22Rv1 (cell line): ENCODE data around the gene ZFP37.

Source experiments
- ZFX ChIP-seq: fragments of 450-650 bp; IDR thresholded peaks from 2 replicates; pipeline ENCODE4 v1.6.1; 2017; ENCODE audit warnings: antibody characterized with exemption, borderline replicate concordance
- TF ChIP-seq, protein P1 (sequence below): fragments of 450-650 bp; IDR thresholded peaks from 2 replicates; pipeline ENCODE4 v1.5.1; 2017; ENCODE audit warnings: mild to moderate bottlenecking

DNA sequence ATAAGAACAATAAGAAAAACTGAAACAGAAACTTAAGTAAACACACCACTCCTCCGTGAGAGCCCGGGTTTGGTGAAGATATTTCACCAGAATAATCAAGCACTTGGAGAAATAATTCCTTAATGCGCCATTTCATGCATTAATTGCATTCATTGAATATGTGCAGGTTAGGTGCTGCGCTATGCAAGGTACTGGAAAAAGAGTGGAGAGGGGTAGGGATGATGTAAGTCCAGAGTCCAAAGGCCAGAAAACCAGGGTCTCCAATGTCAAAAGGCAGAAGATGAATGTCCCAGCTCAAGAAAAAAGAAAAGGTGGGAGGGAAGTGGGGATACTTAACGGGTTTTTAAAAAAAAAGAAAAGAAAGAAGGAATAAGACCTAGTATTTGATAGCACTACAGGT lies 669 bp upstream of the ZFP37 start:
- TF ChIP-seq, protein P1, sequence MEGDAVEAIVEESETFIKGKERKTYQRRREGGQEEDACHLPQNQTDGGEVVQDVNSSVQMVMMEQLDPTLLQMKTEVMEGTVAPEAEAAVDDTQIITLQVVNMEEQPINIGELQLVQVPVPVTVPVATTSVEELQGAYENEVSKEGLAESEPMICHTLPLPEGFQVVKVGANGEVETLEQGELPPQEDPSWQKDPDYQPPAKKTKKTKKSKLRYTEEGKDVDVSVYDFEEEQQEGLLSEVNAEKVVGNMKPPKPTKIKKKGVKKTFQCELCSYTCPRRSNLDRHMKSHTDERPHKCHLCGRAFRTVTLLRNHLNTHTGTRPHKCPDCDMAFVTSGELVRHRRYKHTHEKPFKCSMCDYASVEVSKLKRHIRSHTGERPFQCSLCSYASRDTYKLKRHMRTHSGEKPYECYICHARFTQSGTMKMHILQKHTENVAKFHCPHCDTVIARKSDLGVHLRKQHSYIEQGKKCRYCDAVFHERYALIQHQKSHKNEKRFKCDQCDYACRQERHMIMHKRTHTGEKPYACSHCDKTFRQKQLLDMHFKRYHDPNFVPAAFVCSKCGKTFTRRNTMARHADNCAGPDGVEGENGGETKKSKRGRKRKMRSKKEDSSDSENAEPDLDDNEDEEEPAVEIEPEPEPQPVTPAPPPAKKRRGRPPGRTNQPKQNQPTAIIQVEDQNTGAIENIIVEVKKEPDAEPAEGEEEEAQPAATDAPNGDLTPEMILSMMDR = no peak
- TF ChIP-seq ZFX = no peak
